ENCODE data around the gene PRSS22. TPM values are rescaled to one million over a fixed set of nuclear protein-coding genes. Genes with fewer than 3 reads are reported as not detected.
A peak's percentile ranks its signal among the peaks of the same experiment; 100 is the strongest.

PRSS22 gene
- total RNA-seq, 1 donor from 2014 or later = 42.5 TPM

DNA sequence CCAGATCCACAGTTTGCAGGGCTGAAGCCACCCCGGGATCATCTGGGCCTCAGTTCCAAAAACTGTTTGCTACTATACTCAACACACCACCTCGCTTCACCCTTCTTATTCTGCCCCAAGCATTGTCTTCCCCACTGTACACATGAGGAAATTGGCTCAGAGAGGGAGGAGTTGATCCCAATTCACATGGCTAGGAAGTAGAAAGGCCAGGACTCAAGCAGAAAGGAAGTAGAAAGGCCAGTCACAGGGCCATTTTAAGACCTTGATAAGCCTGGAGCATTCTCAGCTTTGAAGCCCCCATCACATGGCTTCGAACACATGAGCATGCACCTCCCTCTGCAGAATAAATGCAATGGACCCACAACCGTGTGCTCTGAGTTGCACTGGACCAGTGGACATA, 7.7 kb upstream of the PRSS22 start:
- no peaks in the 10 kb centered on the region for H3K36me3 Mint-ChIP-seq
- no peak for DNase-seq (ENCODE audit: extremely low spot score, unreplicated experiment)
- peaks cover 5% of the 10 kb centered on the region for H3K9me3 Mint-ChIP-seq

DNA sequence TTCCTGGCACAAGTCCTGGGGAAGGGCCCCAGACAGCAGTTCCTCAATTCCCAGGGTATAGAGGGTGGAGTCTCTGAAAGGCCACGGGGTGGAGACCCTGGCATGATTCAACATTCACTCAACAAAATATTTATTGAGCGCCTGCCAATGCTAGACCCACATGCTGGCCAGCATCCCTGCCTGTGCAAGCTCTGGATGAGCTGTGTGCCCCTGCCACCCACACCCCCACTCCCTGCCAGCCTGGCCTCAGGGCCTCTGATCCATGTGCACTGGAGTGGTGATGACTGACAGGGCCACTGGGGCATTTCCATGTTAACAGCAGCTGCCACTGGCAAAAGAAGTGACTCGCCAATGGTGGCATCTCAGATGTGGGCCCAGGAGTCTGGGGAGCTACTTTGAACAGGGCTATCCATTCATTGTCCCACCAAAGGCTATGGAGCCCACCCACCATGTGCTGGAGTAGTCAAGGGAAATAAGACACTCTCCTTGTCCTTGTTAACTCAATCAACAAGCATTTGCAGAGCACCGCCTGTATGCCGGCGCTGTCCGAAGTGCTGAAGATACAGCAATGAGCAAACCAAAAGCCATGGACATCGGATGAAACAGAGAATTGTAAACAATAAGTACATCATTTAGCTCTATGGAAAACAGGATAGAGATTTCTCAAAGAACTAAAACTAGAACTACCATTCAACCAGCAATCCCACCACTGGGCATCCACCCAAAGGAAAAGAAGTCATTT, 3.0 kb upstream of the PRSS22 start:
- Mint-ChIP-seq H3K27ac (no peak overlapping the region), H3K36me3 (no peaks in the 10 kb centered on the region), H3K27me3 (peaks cover 48% of the 10 kb centered on the region), H3K9me3 (peaks cover 5% of the 10 kb centered on the region), H3K4me1 (ENCODE audit: unreplicated experiment) (no peaks in the 10 kb centered on the region), H3K4me3 (no peak overlapping the region)
- DNase-seq (ENCODE audit: extremely low spot score, unreplicated experiment) = no peak
- TF ChIP-seq, protein P1, sequence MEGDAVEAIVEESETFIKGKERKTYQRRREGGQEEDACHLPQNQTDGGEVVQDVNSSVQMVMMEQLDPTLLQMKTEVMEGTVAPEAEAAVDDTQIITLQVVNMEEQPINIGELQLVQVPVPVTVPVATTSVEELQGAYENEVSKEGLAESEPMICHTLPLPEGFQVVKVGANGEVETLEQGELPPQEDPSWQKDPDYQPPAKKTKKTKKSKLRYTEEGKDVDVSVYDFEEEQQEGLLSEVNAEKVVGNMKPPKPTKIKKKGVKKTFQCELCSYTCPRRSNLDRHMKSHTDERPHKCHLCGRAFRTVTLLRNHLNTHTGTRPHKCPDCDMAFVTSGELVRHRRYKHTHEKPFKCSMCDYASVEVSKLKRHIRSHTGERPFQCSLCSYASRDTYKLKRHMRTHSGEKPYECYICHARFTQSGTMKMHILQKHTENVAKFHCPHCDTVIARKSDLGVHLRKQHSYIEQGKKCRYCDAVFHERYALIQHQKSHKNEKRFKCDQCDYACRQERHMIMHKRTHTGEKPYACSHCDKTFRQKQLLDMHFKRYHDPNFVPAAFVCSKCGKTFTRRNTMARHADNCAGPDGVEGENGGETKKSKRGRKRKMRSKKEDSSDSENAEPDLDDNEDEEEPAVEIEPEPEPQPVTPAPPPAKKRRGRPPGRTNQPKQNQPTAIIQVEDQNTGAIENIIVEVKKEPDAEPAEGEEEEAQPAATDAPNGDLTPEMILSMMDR (conservative IDR thresholded peaks at IDR 0.05) = no peak

More for the DNA sequence above, 7.7 kb upstream of the PRSS22 start:
- TF ChIP-seq, protein P1 (conservative IDR thresholded peaks at IDR 0.05) = no peak
- no peak overlapping the region for H3K4me3 Mint-ChIP-seq
- peaks cover 43% of the 10 kb centered on the region for H3K27me3 Mint-ChIP-seq
- H3K27ac Mint-ChIP-seq = no peak overlapping the region
- H3K4me1 Mint-ChIP-seq (ENCODE audit: unreplicated experiment) = no peaks in the 10 kb centered on the region

DNA sequence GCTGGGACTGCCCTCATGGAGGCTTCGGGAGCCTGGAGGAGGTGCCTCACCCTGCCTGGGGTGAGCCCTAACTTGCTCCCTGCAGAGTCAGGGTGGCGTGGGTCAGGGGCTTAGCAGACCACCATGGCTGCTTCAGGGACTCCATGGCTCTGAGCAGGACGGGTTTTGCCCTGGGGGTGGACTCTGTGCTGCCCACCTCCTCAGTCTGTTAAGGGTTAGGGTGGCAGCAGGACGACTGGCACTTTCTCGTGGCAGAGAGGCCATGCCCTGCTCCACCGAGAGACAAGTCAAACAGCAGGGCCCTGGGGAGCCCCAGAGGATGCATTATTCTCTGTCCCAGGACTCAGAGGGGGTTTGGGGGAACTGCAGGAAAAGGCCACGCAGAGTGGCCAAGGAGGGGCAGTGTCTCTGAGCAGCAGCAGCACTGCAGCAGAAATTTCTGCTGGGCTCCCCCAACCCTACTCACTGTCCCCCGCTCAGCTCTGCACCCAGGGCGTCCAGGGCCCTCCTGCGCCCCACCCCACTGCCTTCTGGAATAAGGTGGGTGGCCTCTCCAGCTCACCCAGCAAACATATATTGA, 1.8 kb upstream of the PRSS22 start:
- Mint-ChIP-seq H3K4me3 (no peak overlapping the region), H3K9me3 (peaks cover 5% of the 10 kb centered on the region), H3K27ac (no peak overlapping the region), H3K4me1 (ENCODE audit: unreplicated experiment) (no peaks in the 10 kb centered on the region), H3K36me3 (no peaks in the 10 kb centered on the region), H3K27me3 (peaks cover 36% of the 10 kb centered on the region)
- TF ChIP-seq, protein P1 (conservative IDR thresholded peaks at IDR 0.05) = no peak
- DNase-seq (ENCODE audit: extremely low spot score, unreplicated experiment) = no peak

DNA sequence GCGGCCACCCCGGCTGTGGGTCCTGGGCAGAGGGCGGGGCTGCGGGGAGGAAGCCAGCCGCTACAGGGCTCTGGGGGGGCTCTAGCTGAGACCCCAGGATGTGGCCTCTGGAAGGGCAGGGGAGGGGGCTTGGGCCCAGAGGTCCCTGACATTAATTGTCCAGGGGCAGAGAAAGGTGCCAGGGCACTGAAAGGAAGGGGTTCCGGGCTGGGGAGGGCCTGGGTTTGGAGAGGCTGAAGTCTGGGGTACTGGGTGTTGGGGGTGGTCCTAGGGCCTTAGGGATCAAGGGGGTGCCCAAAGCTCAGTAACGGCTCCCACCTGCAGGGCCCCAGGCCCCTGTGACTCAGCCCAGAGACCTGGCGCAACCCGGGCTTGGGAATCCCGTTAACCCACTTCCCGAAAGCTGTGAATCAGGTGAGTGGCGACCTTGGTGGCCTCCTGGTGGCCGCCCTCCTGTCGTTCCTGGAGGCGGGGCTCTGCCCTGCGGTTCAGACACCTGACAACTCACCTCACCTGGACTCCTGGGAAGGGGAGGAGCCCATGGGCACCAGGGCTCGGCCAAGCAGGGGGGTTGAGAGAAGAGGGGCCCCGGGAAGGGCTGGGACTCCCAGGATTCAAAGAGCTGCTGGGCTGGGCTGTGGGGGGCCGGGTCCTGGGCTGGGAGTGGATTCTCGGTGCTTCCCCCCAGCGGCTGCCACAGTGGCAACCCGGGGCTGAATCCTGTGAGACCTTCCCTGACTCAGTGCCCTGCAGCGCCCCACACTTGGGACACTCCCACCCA, 465 bp upstream of the PRSS22 start:
- TF ChIP-seq, protein P1 (conservative IDR thresholded peaks at IDR 0.05) = no peak

DNA sequence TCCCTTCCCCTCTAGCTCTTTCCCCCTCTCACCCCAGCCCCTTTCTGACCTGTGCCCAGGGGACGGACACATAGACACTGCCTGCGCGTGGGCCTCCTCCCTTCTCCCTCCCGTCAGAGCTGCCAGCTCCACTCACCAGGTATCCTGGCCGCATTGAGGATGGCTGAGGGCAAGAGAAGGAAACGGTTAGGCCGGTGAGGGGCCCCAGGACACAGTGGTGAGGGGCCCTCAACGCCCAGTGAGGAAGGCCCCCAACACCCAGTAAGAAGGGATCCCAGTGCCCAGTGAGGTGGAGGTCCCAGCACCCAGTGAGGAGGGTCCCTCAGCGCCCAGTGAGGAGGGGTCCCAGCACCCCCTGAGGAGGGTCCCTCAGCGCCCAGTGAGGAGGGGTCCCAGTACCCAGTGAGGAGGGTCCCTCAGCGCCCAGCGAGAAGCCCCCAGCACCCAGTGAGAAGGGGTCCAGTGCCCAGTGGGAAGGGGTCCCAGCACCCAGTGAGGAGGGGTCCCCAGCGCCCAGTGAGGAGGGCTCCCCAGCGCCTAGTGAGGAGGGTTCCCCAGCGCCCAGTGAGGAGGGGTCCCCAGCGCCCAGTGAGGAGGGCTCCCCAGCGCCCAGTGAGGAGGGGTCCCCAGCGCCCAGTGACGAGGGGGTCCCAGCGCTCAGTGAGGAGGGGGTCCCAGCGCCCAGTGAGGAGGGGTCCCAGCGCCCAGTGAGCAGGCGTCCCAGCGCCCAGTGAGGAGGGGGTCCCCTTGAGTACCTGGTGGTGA, 1.1 kb downstream of the PRSS22 start:
- H3K27me3 Mint-ChIP-seq = peaks cover 30% of the 10 kb centered on the region
- H3K9me3 Mint-ChIP-seq = peaks cover 10% of the 10 kb centered on the region
- no peaks in the 10 kb centered on the region for H3K4me1 Mint-ChIP-seq (ENCODE audit: unreplicated experiment)
- no peak for DNase-seq (ENCODE audit: extremely low spot score, unreplicated experiment)
- peak overlapping the region; percentile 75 for H3K4me3 Mint-ChIP-seq
- TF ChIP-seq, protein P1 (conservative IDR thresholded peaks at IDR 0.05) = no peak
- H3K36me3 Mint-ChIP-seq = peaks cover 9% of the 10 kb centered on the region
- peak overlapping the region; percentile 70 for H3K27ac Mint-ChIP-seq

More for the DNA sequence above, 465 bp upstream of the PRSS22 start:
- H3K9me3 Mint-ChIP-seq = peaks cover 10% of the 10 kb centered on the region
- peaks cover 9% of the 10 kb centered on the region for H3K36me3 Mint-ChIP-seq
- H3K27ac Mint-ChIP-seq = peak overlapping the region; percentile 77
- peaks cover 30% of the 10 kb centered on the region for H3K27me3 Mint-ChIP-seq
- no peaks in the 10 kb centered on the region for H3K4me1 Mint-ChIP-seq (ENCODE audit: unreplicated experiment)
- DNase-seq (ENCODE audit: extremely low spot score, unreplicated experiment) = no peak
- peak overlapping the region; percentile 66 for H3K4me3 Mint-ChIP-seq

Measured in type B pancreatic cell (in vitro differentiated cells).